B cell (primary cell): ENCODE results near the gene ABCB10.

Source experiments
- CTCF ChIP-seq: fragments of 200-600 bp; IDR thresholded peaks from one replicate; pipeline ENCODE4 v1.8.0; 2022; ENCODE audit warnings: antibody characterized with exemption, mild to moderate bottlenecking
- EZH2 ChIP-seq: IDR thresholded peaks from 2 replicates; pipeline ENCODE4 v1.6.1; 2012; ENCODE audit warnings: borderline replicate concordance, low read depth, mild to moderate bottlenecking, moderate library complexity, low read length; ENCODE audit not compliant: insufficient read depth, poor library complexity, severe bottlenecking

- TF ChIP-seq CTCF: no peak
- TF ChIP-seq EZH2: no peak
Observed at GRCh38 chr1:229485318-229485717, 73.2 kb downstream of the ABCB10 start.
